ENCODE results near the gene JMJD1C.
A peak's percentile ranks its signal among the peaks of the same experiment; 100 is the strongest.
"Not testable (repeated sequence)": the region's sequence is repeated elsewhere in the genome, so short reads cannot be mapped to it uniquely, and the experiment has no call there.

Gene JMJD1C

DNA sequence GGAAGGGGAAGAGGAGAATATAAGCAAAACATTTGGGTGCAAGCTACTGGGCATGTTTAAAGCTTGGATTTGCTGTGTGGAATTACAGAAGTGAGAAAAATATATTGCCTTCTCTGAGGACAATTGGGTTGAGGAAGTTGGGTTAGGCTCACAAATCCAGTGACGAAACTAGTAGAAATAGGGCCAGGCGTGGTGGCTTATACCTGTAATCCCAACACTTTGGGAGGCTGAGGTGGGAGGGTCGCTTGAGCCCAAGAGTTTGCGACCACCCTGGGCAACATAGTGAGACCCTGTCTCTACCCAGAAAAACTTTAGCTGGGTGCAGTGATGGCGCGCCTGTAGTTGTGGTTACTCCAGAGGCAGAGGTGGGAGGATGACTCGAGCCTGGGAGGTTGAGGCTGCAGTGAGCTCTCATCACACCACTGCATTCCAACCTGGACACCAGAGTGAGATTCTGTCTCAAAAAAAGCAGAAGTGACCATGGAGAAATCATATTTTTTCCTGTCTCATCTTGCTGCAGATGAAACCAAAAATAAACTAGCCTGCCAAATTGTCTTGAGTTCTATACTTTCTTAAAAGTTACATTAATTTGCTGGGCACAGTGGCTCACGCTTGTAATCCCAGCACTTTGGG is 310.3 kb downstream of the JMJD1C start:
- DNase-seq, result no peak

DNA sequence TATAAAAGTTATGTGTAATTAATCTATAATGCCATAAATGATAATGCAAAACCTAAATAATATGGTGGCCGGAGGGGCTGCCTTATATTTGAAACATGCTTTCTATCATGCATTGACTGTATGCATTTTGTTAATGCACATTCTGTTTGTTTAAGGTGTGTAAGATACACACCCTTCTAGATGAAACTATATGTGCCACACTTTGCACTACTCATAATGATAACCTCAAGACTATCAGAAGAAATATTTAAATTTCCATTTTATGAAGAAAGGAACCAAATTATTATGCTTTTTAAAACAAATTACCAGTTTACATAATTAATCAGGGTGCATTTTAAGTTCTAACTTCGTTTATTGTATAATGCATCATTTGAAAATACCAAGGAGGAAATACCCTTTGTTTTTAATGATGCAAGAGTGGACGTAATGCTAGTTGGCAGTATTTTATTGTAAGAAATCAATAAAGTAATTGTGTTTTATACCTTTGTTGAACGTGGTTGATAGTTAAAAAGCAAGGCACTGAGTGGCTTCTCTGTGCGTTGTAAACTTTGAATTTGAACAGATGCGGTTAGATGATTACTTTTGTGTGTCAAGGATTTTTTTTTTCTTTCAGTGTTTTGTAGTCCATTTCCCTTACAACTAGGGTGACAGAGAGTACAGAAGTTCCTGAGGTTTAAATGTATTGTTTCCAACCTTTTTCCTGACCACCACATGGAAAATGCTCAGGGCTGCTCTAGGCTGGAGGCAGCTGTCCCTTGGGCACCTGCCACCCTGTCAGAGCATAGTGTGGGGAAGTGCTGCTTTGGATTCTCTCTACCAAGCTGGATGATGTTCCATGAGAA is 311.0 kb downstream of the JMJD1C start:
- no peak for DNase-seq

DNA sequence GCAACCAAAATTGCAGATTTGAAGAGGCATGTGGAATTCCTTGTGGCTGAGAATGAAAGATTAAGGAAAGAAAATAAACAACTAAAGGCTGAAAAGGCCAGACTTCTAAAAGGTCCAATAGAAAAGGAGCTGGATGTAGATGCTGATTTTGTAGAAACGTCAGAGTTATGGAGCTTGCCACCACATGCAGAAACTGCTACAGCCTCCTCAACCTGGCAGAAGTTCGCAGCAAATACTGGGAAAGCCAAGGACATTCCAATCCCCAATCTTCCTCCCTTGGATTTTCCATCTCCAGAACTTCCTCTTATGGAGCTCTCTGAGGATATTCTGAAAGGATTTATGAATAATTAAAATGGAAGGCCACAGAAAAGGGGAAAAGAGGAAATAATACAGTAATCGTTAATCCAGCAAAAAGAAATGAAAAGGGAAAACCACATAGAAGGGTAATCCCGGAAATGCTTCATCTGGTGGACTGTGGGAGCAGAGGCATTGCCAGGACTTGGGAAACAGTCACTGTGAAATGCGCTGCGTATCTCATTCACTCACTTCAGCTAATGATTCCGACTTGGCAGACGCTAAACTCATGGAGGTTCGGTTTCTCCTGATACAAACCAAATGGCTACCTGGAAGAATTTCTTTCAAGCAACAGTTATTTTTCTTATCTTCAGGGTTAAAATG is 311.8 kb downstream of the JMJD1C start:
- DNase-seq, result not testable (repeated sequence)

DNA sequence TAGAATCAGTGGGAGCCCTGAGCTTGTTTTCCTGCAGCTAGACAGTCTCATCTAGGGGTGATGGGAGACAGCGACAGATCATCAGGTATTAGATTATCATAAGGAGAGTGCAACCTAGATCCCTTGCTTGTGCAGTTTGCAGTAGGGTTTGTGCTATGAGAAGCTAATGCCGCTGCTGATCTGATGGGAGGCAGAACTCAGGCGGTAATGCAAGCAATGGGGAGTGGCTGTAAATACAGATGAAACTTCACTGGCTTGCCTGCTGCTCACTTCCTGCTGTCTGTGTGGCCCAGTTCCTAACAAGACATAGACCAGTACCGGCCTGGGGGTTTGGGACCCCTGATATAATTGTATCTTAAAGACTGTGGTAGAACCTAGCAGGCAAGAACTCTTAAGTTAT is 315.0 kb downstream of the JMJD1C start:
- no peak for DNase-seq

DNA sequence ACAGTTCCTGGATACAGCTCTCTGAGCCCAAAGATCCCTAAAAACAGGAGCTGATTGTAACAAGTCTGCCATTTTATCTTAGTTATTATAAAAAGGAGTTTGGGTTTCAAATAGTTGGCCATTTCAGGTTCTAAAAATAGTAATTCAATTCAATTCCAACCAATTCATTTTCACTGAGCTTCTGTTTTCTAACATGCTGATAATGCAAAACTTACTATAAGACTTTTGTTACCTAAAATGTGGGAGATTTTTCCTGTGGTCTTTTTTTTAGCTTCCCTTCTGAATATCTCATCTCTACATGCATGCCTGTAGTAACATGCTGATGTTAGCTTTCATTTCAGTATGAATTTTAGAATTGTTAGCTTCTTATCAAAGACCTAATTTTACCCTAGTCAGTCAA is 319.3 kb downstream of the JMJD1C start:
- DNase-seq, result no peak

DNA sequence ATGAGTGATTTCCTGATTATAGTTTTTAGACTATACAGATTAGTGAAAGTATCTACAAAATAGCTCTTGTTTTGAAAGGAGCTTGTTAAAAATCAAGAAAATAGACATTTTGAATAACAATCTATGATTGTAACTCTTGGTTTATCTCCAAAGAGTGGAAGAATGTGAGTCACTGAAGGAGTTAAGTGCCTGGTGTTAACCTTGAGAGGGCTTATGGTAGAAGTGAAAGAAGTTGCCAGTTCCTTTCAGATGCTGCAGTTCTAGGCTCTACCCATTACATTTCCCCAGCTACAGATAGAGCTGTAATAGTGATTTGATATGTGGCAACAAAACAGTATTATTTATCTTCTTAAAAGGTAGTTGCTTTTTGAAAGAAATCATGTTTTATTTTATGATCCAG is 320.0 kb downstream of the JMJD1C start:
- DNase-seq, result no peak

DNA sequence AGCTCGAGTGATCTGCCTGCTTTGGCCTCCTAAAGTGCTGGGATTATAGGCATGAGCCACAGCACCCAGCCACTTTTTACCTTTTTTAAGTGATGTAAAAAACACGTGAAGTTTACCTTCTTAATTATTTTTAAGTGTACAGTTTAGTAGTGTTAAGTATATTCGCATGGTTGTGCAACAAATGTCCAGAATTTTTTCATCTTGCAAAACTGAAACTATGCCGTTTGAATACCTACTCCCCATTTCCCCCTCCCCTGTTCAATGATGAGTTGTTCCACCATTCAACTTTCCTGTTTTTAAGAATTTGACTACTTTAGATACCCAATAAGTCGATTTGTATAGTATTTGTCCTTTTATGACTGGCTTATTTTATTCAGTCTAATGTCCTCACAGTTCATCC is 321.8 kb downstream of the JMJD1C start:
- no peak for DNase-seq

GRCh38 chr10:63142136-63142535 is 323.6 kb downstream of the JMJD1C start:
- DNase-seq, result no peak

DNA sequence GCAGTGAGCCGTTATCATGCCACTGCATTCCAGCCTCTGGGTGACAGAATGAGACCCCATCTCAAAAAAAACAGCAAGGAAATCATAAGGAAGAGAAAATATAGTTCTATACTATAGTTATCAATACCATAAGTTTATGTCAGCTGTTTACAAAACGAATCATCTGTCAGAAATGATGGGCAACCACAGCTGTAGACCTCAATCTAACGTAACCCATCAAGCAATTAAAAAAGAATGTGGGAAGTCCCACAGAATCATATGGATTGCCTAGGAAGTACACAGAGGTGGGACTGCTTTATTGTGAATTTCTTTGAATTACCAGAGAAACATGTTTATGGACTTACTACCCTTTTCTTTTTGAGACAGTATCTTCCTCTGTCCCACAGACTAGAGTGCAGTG is 325.7 kb downstream of the JMJD1C start:
- DNase-seq, result no peak

GRCh38 chr10:63137306-63137705 is 328.5 kb downstream of the JMJD1C start:
- no peak for DNase-seq

DNA sequence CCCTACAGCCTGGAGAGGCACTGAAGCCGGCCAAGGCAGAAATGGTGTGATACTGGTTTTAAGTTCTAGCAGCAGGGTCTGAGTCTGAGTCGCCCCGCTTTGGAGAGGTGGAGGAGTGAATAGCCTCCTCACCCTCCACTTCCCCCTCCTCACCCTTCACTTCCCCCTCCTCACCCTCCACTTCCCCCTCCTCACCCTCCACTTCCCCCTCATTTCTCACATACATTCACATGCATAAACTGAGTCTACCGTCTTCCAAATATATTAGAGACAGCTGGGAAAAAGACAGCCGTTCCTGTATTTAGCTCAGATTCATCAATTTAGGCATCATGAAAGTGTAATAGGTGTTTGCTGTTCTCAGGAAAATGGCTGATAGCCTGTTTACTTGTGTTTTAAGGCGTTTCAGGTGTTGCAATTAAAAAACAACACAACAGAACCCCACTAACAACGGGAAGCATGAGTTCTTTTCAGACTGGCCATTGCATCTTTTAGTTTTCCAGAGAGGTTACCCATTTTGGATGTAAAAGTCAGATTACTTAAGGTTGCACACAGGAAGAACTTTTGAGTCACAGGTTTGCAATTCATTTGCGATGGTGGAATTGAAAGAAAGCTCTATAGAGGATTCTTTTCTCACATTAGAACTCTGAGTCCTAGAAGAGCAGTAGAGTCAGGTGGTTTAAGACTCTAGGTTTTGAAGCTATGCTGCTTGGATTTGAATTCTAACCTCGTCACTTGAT is 331.8 kb downstream of the JMJD1C start:
- no peak for DNase-seq

DNA sequence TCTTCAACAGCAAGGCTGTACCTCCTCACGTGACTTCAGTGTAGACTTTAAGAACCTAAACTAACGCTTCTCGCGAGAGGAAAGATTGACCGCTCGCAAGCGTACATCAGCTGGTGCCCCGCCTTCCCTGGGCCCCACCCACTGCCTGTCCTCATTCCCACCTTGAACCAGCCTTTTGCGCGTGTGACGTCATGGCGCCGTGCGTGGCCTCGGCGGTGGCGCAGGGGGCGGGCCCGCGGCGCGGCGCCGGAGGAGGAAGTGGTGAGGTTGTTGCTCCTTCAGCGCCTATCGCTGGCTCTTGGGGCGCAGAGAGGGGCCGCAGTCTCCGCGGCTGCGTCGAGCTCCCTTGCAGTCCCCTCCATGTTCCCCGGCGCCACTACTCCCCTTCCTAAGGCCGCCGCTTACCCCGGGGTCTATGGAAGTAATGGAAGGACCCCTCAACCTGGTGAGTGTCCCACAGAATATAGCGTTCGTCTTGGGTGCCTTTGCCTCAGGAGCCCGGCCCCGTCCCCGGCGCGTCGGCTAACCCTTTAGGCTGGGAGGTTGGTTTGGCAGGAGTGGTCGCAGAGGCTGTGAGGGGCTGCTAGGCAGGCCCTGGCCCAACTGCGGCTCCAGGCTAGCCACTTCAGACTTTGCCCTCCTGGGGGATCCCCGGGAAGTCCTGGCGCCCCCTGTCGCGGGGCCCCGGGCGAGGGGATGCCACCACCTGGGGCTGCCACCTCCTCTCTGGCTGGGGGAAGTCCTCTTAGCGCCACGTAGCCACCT is 332.5 kb downstream of the JMJD1C start, which contains the start of gene NRBF2:
TSS of gene NRBF2 (plus strand) at position 273 of the 765 bp plus-strand sequence. CDS start at position 416, 143 bp downstream.
- peak; percentile 94 to 96 for DNase-seq

DNA sequence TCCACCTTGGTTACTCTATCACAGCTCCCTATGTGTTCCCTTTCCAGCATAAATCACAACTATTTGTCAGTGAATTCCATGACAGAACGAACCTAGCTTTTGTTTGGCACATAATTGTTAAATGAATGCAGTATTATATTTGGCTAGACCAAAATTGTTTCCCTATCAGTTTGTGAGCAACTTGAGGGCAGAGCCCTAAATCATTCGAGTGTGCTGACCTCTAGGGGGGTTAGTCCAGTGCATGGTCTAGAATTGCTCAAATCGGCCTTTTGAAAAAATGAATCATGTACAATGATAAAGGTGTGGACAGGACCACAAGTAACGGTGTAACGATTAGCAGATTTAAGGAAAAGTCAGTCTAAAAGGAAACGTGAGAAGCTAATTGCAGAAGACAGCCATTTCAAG is 333.1 kb downstream of the JMJD1C start:
- DNase-seq, result no peak

- no peak for DNase-seq
Measured at GRCh38 chr10:63129888-63130287, 335.9 kb downstream of the JMJD1C start.

DNA sequence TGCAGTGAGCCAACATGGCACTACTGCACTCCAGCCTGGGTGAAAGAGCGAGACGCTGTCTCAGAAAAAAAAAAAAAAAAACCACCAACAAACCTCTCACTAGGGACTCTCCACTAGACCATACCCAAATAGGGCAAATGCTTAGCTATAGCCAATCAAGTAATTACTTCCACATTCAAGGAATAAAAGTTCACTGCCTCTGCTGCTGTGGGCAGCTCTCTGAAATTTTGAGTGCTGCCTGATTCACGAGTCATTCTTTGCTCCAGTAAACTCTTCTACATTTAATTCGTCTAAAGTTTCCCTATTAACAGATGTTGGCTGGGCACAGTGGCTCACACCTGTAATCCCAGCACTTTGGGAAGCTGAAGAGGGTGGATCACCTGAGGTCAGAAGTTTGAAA is 337.3 kb downstream of the JMJD1C start:
- no peak for DNase-seq

- no peak for DNase-seq
Measured at GRCh38 chr10:63125459-63125858, 340.3 kb downstream of the JMJD1C start.

- no peak for DNase-seq
Measured at GRCh38 chr10:63123727-63124362, 341.9 kb downstream of the JMJD1C start.

- DNase-seq, result no peak
Measured at GRCh38 chr10:63120554-63120953, 345.2 kb downstream of the JMJD1C start.

DNA sequence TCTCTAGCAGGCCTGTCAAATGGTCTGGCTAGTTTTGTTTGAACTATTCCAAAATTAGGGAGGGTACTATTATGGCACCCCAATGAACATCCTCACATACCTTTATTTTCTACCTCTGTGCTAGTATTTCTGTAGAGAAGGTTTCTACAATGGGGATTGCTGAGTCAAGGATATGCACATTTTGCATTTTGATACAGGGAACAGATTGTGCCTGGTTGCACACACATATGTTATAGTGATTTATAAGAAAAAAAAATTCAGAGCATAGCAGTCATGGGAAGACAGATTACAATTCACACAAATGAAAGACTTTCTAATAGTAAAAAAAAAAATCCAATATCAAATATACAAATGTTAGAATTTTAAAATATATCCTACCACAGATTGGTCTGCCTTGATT is 346.7 kb downstream of the JMJD1C start:
- no peak for DNase-seq
